CD1c-positive myeloid dendritic cell (primary cell): Measurements from ENCODE around the gene MAPK9.
A peak's percentile ranks its signal among the peaks of the same experiment; 100 is the strongest.
"Not testable (repeated sequence)": the region's sequence is repeated elsewhere in the genome, so short reads cannot be mapped to it uniquely, and the experiment has no call there.

Source experiments
- DNase-seq: peaks from one replicate; pipeline ENCODE4 v3.0.0-alpha.2; 2016; ENCODE audit errors: extremely low spot score

The MAPK9 gene

DNA sequence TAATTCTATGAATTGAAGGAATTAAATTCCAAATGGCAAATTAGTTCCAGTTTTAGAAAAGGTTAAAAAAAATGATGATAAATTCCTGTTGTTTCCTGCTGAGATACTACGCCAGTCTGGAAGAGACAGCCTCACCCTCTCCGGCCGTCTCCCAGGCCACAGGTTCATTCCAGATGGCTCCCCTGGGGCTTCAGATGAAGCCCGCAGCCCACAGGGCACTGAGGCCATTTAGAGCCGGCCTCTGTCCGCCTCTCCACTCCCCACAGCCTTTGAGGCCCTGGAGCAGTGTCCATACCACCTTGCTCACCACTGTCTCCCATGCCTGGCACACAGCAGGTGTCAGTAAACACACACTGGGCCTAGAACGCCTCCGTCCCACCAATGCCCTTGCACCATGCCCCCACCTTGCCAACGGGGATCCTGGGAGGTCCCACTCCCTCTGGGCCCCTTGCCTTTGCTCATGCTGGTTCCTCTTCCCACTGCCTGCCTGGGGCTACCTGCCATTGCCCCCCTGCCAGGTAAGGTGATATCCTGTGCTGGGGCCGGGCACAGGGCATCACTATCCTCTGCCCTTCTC is 35.2 kb upstream of the MAPK9 start:
- no peak for DNase-seq

DNA sequence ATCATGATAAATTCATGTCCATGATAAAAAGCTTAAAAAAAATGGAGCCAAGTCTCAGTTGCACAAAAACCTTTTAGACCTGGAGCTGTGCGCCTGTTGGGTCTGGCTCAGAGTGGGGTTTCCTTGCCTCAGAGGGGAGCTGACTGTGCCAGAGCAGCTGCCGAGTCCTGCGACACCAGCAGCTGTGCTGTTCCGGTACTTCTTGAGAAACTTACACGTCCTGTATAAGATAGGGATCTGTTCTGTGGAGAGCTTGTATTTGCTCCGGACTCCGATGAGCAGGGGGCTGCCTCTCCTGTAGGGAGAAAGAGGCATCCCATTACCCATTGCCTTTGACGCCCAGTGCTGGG is 32.7 kb upstream of the MAPK9 start:
- DNase-seq: no peak

DNA sequence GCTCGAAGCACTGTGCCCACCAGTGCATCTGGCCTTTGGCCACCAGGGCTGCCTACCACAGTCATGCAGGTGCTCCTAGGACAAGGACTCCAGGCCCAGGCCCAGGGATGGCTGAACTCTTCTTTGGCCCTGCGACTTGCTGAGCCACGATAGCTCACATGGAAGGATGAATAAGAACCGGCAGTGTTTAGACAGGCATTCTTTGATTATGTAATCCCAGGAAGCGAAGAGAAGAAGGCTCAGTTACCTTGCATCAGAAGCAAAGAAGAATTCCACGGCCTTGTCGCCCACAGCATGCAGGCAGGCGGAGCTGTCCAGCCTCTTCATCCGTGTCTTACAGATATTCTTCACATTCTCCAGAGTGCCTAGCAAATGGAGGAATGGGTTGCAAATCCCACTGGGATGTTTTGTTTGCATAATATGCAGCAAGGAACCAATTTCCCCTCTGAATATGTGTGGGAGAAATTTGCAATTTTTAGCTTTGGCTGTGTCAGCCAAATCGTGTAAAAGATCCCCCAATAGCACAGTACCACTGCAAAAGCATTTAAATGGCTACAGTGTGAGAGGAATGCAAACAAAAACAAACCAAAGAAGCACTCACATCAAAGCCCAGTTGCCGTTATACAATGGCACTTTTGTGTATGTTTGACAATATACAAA is 32.2 kb upstream of the MAPK9 start:
- DNase-seq: no peak

DNA sequence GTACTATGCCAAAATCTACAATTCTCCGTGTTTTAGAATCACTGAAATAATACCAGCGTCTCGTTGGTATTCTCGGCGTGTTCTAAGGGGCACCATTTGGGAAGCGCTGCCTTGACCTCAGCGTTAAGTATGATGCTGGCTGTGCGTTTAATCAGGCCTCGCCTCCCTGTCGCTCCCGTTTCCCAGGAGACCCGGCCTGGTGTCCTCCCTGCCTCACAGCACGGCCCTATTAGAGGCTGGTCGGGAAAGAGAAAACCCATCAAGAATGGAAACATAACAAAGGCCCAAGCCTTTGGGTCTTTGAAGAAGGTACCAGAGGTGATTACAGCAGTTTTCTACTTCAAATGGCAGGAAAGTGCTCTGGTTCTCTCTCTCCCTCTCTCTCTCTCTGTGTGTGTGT is 31.3 kb upstream of the MAPK9 start:
- no peak for DNase-seq

DNA sequence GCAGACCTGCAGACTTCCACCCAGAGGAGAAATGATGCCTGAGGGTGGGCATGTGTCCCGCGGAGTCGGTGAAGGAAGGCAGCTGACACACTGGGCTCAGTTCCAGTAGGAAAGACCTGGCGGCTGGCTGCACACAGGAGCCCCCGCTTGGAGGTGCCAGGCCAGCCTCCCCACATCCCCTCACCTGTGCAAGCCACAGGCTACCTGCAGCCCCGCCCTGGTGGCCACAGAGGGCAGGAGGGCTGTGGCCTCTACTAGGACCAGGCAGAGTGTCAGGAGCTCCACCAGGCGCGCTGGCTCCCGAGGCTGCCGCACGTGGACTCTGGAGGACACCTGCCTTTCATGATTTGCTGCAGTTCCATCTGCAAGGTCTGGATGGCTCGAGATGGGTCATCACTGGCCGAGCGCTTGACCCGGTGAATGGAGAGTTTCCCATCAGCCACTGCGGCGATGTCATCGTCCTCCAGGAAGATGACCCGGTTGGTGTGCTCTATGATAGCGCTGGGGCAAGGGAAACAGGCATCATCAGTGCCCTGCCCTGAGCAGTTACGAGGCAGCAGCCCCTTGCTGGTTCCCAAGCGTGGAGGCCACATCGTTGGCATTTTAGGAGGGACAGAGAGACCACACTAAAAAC is 26.7 kb upstream of the MAPK9 start:
- DNase-seq: no peak

DNA sequence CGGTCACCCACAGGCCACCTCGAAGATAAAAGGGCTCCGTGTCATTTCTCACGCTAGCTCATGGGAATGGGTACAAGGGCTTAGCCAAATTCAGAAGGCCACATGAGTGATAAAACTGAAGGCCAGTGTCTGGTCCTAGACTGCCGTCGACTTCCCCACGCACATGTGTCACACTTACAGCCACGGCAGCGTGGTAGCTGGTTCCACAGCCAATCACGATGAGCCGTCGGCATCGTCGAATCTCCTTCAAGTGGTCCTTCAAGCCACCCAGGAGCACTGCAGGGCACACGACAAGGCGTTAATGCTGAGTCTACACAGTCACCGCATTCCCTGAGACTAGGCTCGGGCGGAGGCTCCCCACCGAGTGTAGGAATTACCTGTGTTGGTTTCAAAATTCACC is 24.7 kb upstream of the MAPK9 start:
- DNase-seq: no peak

DNA sequence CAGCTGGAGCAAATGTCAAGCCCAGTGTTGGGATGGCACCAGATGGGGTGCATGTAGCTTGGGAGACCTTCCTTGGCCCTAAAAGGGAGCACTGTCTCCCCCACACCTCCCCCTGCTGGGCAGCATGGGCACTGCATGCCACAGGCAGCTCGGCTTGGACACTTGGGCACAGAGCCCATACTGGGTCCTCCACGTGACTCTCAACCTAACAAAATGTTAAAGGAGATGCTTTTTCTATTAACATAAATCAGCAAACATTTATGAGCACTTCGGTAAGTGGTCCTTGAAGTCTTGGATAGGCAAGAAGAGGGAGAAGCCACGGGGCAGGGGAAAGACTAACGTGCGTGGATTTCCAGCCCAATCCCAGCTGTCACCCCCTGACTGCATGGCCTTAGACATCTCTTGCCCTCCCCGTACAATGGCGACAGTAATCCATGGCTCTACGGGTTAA is 23.9 kb upstream of the MAPK9 start:
- DNase-seq: peak; percentile 74

DNA sequence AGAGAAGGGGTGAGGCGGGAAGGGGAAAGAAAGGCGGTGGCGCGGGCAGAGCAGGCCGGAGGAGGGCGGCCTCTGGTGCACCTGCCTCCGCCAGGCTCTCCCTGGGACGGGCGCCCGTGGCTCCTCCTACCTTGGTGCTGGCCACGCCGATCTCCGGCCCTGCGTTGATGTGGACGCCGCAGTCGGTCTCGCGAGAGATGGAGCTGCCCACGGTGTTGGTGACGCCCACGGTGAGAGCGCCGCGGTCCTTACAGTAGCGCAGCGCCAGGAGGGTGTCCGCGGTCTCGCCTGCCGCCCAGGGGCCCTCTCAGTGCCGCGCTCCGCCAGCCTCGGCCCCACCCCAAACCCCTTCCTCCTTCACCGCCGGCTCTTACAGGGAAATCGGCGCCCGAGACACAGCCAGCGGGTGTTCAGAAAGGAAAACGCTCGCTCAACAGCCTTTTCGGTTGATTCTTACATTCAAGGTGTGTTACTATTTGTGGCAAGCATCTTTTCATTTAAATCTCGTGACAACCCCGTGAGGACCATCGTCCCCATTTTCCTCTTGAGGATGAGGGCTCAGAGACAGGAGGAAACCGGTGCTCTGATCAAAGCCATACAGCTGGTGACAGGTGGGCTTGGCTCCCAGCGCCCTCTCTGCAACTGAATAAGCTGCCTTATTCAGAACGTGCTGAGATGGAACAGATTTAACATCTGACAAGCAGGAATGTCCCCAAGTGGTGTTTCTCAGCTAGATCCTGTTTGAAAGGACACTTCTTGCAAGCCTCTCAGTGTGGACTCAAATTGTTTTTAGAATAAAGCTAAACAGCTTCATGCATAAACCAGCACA is 22.0 kb upstream of the MAPK9 start:
- DNase-seq: peak; percentile 79

DNA sequence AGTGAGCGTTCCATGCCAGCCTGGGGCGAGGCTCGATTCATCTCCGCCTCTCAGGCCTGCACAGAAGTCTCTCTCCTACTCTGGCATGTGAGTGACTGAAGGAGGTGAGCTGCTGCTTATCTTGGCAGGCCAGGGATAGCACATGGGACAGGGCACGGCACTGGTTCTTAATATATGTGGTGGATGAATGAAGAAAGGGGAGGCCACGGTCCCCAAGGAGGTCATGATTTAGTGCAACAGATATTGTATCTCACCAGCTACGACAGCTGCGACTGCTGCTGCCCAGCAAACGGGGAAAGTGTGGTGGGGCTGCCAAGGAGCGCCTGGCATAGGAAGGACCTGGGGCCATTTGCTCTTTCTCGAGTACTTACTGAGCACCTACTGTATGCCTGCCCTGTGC is 19.3 kb upstream of the MAPK9 start:
- no peak for DNase-seq

DNA sequence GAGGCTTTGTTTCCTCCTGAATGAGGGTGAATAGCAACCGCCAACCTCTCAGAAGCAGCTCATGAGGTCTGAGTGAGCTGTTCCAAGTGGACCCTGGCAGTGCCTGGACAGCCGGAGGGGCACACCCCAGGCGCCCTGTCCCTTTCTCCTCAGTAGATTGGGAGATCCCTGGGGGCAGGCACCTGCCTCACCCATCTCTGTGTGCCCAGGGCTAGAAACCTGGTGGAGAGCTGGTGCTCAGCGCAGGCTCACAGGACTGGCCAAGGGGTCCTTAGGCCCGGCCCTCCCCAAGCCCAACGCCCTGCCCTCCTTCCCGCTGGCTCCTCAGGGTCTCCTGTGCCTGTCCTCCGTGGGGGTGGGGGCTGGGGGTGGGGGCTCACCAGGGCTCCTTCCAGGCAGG is 14.9 kb upstream of the MAPK9 start:
- no peak for DNase-seq

DNA sequence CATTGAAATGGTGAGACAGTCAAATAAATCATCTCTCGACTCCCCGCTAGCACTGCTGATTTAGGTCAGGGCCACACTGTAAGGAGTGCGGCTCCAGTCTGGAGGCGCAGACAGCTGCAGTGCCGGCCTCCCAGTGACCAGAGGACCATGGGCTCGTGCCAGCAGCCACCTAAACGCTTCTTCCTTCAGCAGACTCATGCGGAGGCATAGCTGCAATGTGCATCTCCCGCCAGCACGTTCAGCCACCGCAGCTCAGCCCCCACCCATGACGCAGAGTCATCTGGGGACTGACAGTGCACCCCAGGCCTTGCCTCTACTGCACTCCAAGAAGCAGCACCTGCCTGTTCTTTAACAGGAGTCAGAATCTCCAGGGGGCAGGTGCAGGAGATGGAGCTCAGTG is 13.6 kb upstream of the MAPK9 start:
- no peak for DNase-seq

DNA sequence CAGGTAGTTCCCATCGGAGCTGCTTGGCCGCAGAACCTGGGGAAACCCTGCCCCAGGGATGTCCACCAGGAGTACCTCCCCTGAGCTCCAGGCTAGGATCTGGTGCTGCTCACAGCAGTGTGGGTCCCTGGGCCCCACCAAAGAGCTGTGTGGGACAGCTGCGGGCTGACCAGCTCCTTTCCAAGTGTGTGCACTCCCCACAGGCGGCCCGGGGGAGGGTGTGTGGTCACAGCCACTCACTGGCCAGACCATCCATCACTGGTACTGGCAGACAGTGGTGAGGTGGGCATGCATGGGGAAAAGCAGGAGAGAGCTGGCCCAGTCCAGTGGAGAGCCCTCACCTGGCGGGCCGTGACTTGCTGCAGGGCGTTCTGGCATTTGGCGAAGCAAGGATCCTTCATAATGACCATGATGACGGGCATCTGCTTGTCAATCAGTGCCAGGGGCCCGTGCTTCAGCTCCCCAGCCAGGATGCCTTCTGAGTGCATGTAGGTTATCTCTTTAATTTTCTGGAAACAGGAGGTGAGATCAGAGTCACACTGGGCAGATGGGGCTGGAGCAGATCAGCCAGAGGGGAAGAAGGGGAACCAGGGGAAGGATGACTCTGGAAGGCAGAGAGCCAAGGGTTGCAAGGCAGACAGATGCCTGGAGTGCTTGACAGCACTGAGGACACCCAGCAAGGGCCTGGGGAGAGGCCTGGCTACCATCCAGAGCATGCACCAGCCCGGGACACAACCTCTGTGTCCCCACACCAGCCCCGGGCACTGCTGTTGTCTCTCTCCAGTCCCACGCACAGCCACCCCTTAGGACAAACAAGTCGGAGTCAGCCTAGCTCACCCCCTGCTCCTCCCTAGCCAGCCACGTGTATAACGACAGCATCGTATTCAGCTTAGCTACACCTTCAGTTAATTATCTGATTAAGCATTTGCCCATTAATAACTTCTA is 12.8 kb upstream of the MAPK9 start:
- no peak for DNase-seq

DNA sequence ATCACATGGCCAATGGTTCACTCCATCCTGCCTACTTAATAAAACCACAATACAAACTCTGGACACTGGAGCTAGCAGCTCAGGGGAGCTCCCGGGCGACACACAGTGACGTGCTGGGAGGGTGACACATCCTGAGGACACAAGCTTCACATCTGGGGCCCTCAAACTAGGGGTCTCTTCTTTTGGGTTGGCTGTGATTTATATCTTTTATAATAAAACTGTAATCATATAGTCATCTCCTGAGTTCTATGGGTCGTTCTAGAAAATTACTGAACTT is 12.1 kb upstream of the MAPK9 start:
- no peak for DNase-seq

DNA sequence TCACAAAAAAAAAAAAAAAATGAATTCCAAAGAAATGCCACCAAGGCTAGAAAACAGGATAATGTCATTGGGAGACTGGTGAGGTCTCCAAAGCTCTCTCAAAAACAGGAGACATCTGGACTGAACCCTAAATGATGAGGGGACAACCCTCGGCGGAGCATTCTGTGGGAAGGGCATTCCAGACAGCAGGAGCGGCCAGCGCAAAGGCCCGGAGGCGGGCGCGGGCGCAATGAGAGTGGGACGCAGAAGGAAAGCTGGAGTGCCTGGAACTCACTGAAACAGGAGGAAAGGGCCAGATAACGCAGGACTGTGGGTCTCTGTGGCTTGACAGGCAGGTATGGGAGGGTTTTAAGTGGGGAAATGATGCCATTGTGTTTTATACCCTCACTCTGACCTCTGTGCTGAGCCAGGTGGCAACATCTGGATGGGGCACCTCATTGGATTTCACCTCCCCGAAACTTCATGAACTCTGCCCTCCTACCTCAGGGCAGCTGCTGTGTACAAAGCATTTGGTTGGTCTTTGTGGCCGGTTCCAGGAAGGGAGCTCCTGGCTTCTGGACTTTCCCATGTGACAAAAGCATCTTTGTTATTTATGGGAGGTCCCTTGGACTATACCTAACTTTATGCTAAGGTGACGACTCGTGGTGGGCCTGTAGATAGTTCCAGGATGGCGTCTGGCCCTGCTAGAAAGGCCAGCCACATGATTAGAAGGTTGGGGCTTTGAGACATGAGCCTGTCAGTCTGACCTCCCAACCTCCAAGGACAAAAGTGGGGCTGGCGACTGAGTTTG is 11.5 kb upstream of the MAPK9 start:
- no peak for DNase-seq

DNA sequence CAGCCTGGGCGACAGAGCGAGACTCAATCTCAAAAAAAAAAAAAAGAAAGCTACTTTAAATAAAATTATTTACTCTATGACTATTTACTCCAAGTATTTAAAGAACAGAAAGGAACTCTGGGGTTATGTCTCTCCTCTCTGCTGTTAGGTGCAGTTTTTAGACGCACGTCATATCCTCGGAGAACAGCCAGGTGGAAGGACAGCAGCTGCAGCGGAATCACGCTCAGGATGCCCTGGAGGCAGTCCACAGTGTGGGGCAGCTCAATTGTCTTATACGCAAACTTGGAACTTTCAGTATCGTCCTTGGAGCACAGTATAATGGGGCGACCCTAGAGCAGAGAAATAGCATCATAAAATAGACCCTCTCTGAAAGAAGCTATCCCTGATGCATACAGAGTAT is 10.4 kb upstream of the MAPK9 start:
- no peak for DNase-seq

DNA sequence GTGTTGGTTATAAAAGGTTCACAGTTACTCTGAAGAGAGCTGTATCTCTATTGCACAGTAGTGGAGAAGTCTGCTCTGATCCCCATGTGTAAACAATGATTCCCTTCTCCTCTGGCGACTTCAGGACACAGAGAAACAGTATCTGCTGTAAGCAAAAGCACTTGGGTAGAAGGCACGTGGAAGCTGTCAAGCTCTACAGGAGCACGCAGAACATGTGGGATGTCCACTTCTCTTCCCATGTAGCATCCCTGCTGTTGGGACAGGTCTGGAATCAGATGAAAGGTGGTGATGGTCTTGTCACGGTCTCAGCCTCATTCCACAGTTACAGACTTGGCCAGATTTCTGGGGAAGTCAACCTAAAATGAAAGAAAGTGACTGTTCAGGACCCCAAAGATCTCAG is 9.4 kb upstream of the MAPK9 start:
- DNase-seq: no peak

DNA sequence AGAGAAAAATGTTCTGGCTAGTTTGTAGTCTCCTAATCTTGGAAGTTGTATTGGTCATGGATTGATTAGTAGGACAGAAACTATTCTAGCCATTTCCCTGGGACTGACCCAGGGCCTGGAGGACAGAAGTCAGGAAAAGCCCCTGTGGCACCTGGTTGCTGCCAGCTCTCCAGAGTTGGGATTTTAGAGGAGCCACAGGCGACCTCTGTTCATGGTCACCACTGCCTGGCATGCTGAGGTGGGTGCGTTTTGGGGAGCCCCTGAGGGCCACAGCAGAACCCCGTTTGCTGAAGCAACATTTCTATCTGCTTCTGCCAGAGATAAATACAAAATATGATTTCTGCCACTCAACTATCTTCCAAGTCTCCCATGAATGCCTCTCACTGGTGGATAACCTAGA is 7.6 kb upstream of the MAPK9 start:
- no peak for DNase-seq

DNA sequence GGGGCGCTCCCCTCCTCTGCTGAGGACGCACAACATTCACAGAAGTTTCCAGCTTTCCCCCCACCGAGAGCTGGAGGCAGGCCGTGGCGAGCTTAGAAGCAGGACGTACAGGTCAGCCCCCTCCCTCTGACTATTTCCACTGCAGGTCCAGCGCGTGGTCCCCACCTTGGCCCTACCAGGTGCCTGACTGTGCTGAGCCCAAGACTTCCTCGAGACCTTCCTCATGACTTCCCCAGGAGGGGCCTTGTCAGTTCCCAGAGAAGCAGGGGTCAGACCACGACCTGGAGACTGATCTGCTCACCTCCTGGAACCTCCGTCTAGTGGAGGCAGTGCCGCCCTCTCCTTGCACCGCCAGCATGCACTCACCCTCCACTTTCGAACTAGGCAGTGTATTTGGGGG is 7.1 kb upstream of the MAPK9 start:
- DNase-seq: not testable (repeated sequence)

DNA sequence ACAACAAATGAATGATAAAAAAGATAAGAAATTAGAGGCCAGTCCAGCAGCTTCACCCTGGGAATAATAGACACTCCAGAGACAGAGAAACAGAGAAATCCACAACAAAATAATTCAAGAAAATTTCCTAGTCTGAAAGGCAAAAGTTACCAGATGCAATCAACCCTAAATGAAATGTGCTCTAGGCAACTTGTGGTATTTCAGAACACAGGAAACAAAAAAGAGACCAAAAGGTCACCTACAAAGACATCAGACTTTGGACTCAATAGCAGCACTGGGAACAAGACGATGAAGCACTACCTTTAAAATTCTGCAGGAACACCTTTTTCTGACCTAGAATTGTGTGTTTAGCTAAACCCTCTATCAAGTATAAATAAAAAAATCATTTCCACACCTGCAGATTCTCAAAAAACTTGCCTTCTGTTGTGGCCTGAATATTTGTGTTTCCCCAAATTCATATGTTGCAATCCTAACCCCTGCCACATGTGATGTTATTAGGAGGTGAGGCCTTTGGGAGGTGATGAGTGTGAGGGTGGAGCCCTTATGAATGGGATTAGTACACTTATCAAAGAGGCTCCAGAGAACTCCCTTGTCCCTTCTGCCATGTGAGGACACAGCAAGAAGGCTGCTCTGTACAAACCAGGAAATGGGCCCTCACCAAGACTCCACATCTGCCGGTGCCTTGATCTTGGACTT is 5.9 kb upstream of the MAPK9 start:
- DNase-seq: no peak

DNA sequence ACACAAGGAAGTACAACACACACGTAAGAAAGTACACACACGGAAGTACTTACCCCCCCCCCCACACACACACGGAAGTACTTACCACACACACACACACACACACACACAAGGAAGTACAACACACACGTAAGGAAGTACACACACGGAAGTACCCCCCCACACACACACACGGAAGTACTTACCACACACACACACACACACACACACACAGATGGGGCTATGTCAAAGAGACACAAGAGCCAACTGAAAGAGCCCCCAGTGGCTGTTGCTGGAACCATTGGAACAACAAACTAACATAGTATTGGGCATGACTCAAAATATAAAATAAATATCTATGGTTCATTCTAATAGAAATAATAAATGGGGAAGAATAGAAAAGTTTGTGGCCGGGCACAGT is 4.9 kb upstream of the MAPK9 start:
- no peak for DNase-seq
